GM12892 (cell line): ENCODE data around the gene CCDC89. TPM values are rescaled to one million over a fixed set of nuclear protein-coding genes. Genes with fewer than 3 reads are reported as not detected.

ENCODE experiments used
- DNase-seq: peaks from one replicate; pipeline ENCODE4 v3.0.0; 2011; ENCODE audit not compliant: insufficient read length
- FAIRE-seq: peaks from 2 replicates; lab custom pipeline; 2011; peaks lifted over from hg19 to GRCh38; lab: Jason Lieb, UNC
- POLR2A ChIP-seq: IDR thresholded peaks from 2 replicates; pipeline ENCODE4 v1.6.1; 2011; ENCODE audit warnings: low read depth, low read length, control low read depth
- POLR2AphosphoS5 ChIP-seq: IDR thresholded peaks from 2 replicates; pipeline ENCODE4 v1.6.1; 2011; ENCODE audit warnings: low read depth, low read length, control low read depth
- TAF1 ChIP-seq: IDR thresholded peaks from 2 replicates; pipeline ENCODE4 v1.6.1; 2011; ENCODE audit warnings: low read depth, mild to moderate bottlenecking, control low read depth, low read length, borderline replicate concordance
- polyA plus RNA-seq: library from polyadenylated mRNA; unstranded; fragments of >200 nt; gene quantifications from one replicate; pipeline ENCODE4 v1.2.1, GENCODE V29; 2012; ENCODE audit warnings: missing spikeins, inconsistent platforms; ENCODE audit not compliant: missing spikeins

Gene CCDC89
- polyA plus RNA-seq: not detected

DNA sequence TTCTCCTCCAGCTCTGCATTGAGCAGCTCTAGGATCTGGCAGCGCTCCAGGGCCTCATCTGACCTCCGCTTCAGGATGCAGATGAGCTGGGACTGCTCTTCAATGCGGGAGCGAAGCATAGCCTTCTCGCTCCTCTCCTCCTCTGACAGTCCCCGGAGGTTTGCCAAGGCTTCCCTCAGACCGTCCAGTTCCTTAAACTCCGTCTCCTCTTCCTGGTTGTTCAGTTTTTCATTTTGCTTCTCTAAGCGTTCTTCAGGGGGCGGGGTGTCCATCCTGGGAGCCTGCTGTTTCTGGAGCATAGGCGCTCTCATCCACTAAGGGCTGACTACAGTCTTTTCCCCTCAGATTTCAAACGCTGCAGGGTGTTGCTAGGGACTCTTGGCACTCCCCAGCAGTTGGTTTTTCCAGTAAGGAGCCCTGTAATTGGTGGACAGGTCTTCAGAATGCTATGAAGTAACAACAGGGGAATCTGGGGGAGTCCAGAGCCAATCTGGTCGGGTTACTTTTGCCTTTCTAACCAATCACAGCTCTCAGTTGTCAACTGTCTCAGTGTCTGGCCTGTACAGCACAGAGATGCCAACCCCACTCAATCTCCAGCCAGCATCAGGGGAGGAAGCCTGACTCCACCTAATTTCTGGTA, at the start of gene CCDC89:
TSS of gene CCDC89 (minus strand) at position 376 of the 640 bp plus-strand sequence. CDS start at position 311, 65 bp downstream.
- FAIRE-seq (no peak), DNase-seq (no peak)
- TF ChIP-seq POLR2A (no peak), TAF1 (no peak), POLR2AphosphoS5 (no peak)

DNA sequence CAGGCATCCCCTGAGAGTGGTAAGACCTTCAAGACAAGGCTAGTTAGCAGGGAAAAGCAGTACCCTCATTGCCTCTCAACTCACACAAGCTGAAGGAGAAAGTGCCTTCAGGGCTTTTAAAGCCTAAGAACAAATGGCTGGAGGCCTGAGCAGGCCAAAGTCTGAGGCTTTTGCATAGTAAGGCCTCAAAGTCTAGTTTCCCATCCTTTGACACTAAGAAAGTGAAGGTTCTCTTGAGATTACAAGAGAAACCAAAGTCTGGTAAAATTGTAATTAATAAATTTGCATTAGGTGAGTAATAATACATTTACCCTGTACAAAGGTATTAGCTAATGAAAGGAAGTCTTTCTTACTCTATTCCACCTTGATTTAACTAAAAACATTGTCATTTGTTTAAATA, 47.0 kb upstream of the CCDC89 start:
- DNase-seq (no peak), FAIRE-seq (no peak)
- TF ChIP-seq TAF1 (no peak), POLR2A (no peak), POLR2AphosphoS5 (no peak)

DNA sequence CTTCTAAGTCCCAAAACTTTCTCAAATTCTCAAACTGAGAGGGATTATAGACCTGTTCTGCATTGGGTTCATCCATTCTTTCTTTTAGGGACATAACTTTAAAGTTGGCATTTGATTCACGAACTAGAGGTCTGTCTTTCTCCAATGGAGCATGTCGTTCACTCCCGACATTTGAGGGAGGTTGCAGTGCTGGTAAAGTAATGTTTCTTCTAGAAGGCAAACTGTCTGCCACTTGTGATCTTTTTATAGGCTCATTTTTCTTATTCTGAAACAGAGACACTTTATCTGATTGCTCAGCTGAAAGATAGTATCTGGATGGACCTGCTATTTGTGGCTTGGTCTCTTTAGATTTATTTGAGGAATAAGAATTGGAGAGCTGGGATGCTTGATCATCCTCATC, 40.4 kb upstream of the CCDC89 start:
- FAIRE-seq (no peak), DNase-seq (no peak)
- TF ChIP-seq POLR2A (no peak), TAF1 (no peak), POLR2AphosphoS5 (no peak)

DNA sequence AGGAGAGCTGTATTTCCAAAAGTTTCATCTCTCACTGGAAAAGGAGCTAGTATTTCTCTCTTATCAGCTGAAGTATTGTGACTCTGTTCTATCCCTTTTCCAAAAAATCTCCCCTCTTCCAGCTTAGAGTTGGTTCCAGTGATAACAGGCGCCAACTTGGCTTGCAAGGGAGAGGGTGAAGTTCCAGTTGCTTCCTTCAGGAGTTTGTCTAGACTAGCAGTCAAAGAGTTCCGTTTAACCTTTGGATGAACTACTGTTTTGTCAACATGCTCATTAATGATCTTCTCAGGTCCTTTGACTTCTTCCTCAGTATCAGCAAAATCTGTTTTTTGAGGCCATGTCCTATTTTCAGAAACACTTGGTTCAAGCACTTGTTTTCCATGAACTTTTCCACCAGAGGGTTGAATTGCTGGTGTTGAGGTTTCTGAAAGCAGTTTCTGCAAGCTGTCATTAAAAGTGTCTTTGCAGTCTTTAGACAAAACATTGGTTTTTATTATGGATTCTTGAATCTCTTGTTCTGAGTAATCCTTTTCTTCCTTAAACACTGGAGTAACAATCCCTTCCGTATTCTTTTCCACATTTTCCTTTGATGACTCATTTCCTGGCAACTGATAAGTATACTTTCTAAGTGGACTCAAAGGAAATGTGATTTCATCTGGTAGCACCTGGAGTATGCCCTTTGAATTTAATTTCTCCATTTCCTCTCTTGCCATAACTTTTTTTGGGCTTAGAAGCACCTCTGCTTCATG, 39.7 kb upstream of the CCDC89 start:
- DNase-seq: no peak
- no peak for FAIRE-seq
- TF ChIP-seq TAF1: no peak
- no peak for TF ChIP-seq POLR2AphosphoS5
- no peak for TF ChIP-seq POLR2A

DNA sequence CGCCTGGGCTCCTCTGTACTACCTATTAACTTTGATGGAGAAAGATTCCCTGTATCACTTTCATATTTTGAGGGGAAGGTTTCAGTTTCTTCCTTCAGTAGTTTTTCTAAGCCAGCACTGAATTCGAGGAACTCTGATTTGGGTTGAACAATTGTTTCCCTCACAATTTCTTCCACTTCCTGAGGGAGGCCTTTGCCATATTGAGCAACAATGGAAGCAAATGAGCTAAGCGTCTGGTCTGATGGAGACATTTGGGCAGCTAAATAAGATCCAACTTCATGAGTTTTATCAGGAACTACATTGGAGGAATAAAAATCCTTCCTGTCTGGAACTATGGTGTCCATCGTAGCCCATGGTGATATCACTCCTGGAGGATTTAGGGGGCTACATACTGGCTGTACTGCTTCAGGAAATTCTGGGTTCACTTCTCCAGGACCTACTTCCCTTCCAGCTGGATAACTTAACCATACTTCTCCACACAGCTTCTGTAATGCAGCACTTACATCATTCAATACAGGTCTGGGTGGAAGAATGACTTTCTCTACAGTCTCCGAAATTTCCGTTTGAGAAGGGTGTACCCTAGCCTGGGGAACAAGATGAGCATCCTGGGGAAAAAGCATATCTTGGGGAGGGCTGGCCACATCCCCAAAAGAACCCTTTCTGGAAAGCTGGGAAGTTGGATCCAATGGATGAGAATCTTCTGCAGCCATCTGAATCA, 38.9 kb upstream of the CCDC89 start:
- no peak for DNase-seq
- FAIRE-seq: no peak
- TF ChIP-seq POLR2A (no peak), POLR2AphosphoS5 (no peak), TAF1 (no peak)

DNA sequence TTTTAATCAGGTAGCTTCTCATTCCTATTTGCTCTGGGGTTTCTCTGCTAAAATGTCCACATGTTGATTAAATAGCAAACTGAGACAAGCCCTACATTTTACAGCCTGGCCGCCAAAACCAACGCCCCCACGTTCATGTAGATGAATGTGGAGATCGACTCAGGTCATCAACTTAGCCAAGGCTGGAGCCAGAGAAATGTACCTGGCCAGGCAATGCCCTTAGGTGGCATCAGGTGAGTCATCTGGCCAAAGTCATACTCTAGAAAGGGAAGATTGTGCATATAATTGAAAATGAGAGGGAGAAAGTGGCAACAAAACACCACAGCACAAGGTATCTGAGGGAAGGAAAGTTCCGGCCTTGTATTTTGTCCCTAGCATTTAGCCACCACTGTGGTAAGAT, 37.1 kb upstream of the CCDC89 start:
- DNase-seq: no peak
- no peak for TF ChIP-seq TAF1
- TF ChIP-seq POLR2AphosphoS5: no peak
- TF ChIP-seq POLR2A: no peak
- FAIRE-seq: no peak

DNA sequence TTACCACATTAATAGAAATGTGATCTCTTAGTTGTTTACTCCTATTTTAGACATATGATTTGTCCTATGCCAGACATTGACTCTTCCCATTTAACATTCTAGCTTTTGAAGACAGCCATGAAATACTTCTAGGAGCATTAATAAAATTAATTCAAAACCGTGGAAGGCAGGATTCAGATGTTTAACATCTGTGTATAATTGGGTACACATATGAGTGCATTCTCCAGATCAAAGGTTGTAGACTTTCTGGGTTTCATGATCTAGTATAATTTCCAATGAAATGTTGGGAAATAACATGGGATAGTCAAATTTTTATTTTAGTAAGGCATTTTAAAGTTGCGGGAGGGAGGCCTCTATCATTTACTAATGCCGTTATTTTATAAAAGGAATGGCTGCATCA, 35.2 kb upstream of the CCDC89 start:
- TF ChIP-seq POLR2AphosphoS5 (no peak), POLR2A (no peak), TAF1 (no peak)
- no peak for DNase-seq
- no peak for FAIRE-seq

DNA sequence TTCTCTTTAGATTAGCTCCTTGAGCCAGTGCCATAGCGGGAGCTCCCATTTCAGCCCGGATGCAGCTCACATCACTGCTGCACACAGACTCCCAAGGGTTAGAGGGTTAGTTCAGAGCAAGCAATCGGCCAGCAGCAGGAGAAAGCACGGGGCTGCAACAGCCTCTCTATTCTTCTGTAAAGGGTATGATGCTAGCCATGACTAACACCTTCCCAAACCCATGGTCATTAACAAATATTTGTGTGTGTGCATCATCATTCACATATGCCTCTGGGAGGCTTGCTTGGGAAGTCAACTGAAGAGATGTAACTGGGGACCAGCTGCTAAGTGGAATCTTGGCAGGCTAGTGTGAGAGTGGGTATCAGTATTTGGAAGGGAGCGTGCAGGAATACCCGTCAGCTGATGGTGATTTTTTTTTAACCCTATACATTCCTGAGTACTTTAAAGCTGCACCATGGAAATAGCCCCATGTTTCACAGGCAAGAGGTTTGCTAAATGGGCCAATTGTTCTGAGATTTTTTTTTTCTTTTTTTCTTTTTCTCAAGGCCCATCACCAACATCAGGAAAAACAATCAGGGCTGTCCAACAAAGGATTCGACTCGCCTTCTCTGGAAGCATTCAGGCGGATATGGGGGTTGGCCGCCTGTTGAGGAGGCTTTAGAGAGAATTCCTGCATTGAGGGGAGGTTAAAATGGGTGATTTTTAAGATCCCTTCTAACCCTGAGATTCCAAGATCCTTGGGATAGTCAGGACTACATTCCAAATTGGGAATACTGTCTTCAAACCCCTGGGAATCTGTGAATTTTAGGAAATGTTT, 33.2 kb upstream of the CCDC89 start:
- DNase-seq (no peak), FAIRE-seq (no peak)
- TF ChIP-seq POLR2AphosphoS5 (no peak), TAF1 (no peak), POLR2A (no peak)

DNA sequence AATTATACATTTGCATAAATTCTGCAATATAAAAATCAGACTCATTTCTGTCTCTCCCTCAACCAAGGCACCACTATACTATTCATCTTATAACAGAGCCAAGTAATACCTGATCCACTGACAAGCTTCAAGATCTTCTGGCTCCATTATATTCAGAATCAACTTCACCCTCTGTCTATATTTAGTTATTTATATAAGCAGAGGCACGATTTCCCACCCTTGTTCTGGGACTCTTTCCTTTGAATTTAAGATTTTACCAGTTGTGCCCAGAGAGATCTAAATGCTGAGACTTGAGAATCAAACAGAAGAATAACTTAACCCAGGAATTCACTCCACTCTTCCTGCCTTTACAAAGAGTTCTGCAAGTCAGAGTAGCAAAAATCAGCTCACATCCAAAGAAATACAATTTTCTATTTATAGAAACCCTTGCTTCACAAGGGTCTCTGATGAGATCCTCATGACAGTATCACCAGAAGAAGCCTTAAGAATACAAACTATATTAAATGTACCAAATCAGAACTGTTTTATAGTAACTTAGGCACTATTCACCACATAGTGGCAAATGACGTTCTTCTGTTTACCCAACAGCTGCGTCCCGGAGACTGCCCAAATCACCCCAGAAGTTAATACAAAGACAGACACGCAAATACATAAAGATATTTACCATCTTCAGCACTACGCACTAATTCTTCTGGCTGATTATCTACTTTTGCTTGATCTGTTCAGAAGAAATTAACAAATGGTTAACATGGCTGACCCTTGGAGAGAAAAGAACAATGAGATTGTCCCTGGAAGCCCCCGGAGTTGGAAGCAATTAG, 32.3 kb upstream of the CCDC89 start:
- TF ChIP-seq POLR2A (no peak), POLR2AphosphoS5 (no peak), TAF1 (no peak)
- DNase-seq (no peak), FAIRE-seq (no peak)

DNA sequence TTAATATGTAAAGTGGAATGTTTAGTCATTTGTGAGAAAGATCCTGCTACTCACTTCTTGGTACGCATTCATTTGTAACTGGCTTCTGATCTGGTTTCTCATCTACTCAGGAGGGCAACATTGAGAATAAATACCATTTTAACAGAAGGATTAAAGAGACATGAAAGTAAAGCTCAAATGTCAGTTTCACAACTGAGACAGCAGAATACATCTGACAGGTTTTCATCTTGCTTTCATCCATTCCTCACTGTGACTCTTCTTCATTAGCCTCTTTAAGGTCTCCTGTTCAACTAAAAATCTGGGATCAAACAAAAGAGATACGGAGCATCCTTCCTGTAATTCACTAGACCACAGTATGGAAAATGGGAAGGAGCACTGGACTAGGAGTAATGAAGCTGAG, 31.4 kb upstream of the CCDC89 start:
- DNase-seq (no peak), FAIRE-seq (no peak)
- no peak for TF ChIP-seq POLR2A
- TF ChIP-seq POLR2AphosphoS5: no peak
- no peak for TF ChIP-seq TAF1

DNA sequence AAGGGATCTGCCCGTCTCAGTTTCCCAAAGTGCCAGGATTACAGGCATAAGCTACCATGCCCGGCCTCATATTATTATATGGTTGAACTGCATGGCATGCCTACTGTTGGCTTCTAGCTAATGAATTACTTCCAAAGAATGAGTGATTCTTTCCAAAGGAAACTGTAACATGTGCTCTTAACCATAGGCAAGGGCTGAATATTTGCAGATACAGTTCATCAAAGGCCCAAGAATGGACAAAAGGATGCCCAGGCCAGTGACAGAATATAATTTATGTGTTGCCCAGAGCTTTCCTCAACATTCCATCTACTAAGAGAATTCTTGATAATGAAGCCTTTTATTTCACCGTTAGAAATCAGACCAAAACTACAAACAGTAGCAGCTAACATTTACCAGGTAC, 27.0 kb upstream of the CCDC89 start:
- TF ChIP-seq TAF1: no peak
- FAIRE-seq: no peak
- DNase-seq: no peak
